ENCODE measurements around the gene SURF4. TPM values are rescaled to one million over a fixed set of nuclear protein-coding genes. Genes with fewer than 3 reads are reported as not detected.

SURF4 gene
- total and polyA plus RNA-seq, 2 of the 13 experiments (the other 11 are each of a cell fraction or from before 2014, with no cell fraction given) = 220 to 265 TPM

DNA sequence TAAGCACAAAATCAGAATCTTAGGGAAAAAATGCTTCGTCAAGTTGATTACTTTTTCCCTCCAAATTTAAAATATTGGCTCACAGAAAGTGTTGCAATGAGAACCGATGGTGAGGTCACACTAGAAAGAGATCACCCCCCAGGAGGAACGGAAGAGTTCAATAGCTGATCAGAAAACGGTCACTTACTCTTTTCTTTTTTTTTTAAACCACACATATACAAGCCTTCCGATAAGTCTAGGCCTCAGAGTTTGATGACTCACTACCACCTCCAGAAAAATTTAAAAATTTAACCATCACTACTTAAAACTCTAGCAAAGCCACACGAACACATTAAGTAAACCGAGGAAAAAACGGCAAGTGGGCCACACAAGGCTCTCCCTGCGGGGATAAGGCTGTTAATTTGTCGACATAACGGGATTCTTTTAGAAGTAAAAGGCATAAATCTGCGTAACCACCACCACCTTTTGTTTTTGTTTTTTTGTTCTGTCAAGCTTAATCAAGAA is 1.2 kb downstream of the SURF4 start (continued):
- TF ChIP-seq USF2 (IDR thresholded peaks at IDR 0.05; ENCODE audit: low read depth, low read length) (no peak), USF2 (CRISPR knock-in tag; IDR thresholded peaks at IDR 0.05; ENCODE audit: borderline replicate concordance) (no peak), ZNF556 (CRISPR knock-in tag; IDR thresholded peaks at IDR 0.05; ENCODE audit: borderline replicate concordance) (no peak), HINFP (CRISPR knock-in tag; IDR thresholded peaks at IDR 0.05; ENCODE audit: low read depth) (no peak), MBD4 (IDR thresholded peaks at IDR 0.05; ENCODE audit: borderline replicate concordance, low read length) (0 out of 2 replicates have a peak, but pooled peaks have one; percentile 46), ZBTB3 (CRISPR knock-in tag; IDR thresholded peaks at IDR 0.05; ENCODE audit: borderline replicate concordance, low read depth) (no peak), HDAC2 (CRISPR knock-in tag; IDR thresholded peaks at IDR 0.05) (no peak), HOXA3 (CRISPR knock-in tag; IDR thresholded peaks at IDR 0.05) (no peak), ZNF382 (CRISPR knock-in tag; IDR thresholded peaks at IDR 0.05; ENCODE audit: borderline replicate concordance) (no peak), HOXA5 (CRISPR knock-in tag; IDR thresholded peaks at IDR 0.05) (no peak), SETDB1 (CRISPR knock-in tag; IDR thresholded peaks at IDR 0.05; ENCODE audit: borderline replicate concordance) (no peak)
